GM21515 (cell line): Measurements from ENCODE around the gene AGPS.
"Not testable (repeated sequence)": the region's sequence is repeated elsewhere in the genome, so short reads cannot be mapped to it uniquely, and the experiment has no call there.

ENCODE experiments used
- ATAC-seq: cut with Tn5 transposase; IDR thresholded peaks from one replicate; pipeline ENCODE4 v1.9.1; 2021; ENCODE audit not compliant: unreplicated experiment

The AGPS gene

DNA sequence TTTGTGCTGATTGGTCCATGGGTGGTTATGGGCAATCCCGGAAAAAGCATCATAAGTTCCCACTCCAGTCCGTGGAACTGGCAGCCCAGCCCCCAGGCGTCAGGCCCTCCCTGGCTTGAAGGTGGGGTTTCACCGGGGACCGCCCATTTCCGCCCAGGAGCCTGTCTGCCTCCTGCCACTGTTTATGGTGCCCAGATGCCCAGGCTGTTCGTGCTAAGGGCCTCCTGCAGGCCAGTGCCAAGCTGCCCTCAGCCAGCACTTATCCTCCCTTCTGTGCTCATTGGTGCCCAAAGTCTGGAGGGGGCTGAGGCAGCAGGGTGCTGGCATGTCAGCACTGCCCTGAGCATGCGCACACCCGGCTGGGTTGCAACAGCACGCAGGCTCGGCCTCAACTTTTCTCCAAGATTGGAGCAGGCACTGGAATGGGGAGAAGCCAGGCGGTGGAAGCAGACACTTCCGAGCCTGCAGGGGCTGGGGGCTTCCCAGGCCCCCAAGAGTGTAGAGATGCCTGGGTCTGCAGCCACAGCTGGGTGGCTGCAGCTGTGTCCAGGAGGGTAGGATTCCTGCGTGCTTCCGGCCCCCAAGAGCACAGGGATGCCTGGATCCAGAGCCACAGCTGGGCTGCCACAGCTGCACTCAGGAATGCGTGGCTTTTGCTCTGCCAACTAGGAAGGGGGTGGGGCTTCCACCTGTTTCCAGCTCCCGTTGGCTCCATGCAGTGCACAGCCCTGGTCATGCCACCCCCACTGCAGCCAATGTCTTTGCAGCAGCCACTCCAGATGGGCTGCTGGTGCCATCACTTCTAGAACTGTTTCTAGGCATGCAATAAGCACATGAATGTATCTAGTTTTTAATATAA lies 74.0 kb downstream of the AGPS start:
- no peak for ATAC-seq

GRCh38 chr2:177467646-177468045 lies 75.1 kb downstream of the AGPS start:
- no peak for ATAC-seq

DNA sequence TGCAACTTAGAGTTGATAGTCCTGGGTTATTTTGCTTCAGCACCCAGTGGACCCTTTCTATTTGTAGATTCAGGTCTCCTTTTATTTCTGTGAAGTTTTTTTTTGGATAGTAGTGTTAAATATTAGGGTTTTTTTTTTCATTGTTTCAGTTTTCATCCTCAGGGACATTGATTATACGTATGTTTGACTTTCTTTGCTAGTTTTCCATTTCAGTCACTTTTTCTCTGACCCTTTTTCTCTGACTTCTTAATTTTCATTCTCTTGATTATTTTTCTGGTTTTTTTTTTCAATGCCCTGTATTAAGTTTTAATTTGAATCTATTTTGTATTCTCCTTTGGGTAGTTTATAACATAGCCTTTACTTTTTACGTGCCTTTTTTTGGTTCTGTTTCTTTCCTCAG lies 79.4 kb downstream of the AGPS start:
- ATAC-seq: no peak

GRCh38 chr2:177474301-177474700 lies 81.7 kb downstream of the AGPS start:
- ATAC-seq: no peak

GRCh38 chr2:177474998-177475397 lies 82.4 kb downstream of the AGPS start:
- no peak for ATAC-seq

DNA sequence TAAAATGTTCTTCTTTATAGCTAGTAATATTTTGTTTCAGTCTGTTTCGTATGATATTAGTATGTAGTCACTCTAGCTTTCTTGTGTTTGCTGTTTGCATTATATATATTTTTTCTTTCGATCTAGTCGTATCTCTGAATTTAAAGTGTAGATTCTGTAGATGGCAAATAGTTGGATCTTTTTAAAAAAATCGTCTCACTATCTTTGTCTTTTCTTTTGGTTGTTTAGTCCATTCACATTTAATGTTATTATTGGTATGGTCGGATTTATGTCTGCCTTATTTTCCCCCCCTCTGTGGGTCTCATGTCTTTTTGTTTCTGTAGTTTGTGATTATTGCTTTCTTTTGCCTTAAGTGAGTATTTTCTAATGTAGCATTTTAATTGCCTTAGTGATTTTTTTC lies 84.3 kb downstream of the AGPS start:
- no peak for ATAC-seq

DNA sequence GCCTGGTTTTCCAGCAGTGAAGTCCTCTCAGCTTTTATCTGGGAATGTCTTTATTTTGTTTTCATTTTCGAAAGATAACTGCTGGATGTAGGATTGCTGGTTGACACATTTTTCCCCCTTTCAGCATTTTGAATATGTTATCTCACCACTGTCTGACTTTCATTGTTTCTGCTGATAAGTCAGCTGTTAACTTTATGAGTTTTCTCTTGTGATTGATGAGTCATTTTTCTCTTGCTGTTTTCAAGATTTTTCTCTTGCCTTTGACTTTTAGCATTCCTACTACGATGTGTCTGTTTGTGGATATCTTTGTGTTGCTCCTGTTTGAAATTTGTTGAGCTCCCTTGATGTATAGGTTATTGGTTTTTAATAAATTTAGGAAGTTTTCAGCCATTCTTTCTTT lies 85.5 kb downstream of the AGPS start:
- ATAC-seq: no peak

- ATAC-seq: no peak
Measured at GRCh38 chr2:177478907-177479306, 86.3 kb downstream of the AGPS start.

GRCh38 chr2:177482195-177482594 lies 89.6 kb downstream of the AGPS start:
- ATAC-seq: no peak

DNA sequence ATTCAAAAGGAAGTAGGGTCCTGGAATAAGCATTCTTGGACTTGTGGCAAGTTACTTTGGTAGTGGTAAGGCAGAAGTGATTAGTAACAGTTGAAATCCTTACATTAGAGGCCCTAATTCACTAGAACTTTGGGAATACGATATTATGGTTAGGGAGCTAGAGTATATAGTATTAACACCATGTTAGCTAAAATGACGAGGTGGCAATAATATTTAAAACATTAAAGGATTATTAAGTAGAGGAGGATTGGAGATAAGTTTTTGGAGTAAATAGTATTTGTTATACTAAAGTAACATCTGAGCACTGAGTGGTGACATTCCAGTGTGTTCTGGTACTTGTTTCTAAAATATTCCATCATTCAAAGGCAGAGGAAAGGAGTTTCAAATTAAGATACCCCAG lies 91.0 kb downstream of the AGPS start:
- no peak for ATAC-seq

DNA sequence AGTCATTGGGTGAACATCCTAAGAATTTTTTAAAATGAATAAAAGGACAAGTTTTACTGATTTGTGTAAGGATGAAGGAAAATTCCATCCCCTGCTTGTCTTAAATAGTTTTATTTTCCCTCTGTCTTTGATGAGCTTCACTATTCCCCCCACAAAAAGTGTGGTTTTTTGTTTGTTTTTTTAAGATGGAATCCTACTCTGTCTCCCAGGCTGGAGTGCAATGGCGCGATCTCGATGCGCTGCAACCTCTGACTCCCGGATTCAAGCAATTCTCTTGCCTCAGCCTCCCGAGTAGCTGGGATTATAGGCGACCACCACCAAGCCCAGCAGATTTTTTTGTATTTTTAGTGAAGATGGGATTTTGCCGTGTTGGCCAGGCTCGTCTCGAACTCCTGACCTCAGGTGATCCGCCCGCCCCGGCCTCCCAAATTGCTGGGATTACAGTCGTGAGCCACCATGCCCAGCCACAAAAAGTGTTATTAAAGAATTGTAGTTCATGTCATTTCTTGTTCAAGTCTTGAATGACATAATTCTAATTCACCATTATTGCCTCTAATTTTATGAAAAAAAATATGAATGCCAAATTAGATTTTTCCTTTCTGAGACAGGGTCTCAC lies 91.7 kb downstream of the AGPS start:
- no peak for ATAC-seq

GRCh38 chr2:177485657-177486056 lies 93.1 kb downstream of the AGPS start:
- ATAC-seq: not testable (repeated sequence)

DNA sequence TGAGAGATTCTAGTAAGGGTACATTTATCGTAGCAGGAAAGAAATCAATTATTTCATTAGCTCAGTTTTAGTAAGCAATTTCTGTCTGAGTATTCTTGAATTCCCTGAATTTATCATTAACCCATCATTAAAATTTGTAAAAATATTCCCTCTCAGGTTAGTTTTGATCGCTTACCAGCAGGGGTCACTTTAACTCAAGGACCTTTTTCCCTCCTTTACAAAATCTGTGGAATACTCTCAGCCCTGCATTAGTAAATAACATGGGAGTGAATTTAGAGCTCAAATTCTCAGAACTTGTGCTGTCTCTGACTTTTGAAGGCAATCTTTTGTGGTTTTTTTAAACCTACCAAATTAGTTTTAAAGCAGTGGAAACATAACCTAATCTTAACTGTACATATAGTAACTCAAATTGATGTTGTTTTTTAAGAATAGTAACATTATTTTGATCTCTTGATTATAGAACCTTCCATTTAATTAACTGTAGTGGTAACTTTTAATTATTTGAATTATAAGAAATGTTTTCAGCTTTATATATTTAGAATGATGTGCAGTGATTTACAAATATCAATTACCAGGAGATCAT lies 97.2 kb downstream of the AGPS start:
- no peak for ATAC-seq

GRCh38 chr2:177495945-177496344 lies 103.4 kb downstream of the AGPS start:
- ATAC-seq: no peak

- no peak for ATAC-seq
Measured at GRCh38 chr2:177496921-177497320, 104.3 kb downstream of the AGPS start.

DNA sequence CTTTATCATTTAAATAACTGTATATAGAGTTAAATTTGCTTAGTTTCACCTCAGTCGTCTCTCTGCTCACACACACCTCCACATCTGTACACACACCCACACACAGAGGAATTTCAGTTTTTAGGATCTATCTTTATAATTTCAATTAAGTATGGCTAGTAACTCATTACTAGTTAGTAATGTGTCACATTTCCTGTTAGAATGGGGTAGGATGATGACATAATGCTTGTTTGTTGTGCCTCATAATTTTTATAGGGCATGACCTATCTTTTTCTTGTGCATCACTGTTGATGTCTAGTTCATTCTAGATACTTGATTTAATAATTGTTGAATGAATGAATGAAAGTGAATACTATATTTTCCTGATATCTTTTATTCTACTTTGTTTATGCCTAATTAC lies 108.6 kb downstream of the AGPS start:
- no peak for ATAC-seq

GRCh38 chr2:177506505-177506904 lies 113.9 kb downstream of the AGPS start:
- no peak for ATAC-seq

DNA sequence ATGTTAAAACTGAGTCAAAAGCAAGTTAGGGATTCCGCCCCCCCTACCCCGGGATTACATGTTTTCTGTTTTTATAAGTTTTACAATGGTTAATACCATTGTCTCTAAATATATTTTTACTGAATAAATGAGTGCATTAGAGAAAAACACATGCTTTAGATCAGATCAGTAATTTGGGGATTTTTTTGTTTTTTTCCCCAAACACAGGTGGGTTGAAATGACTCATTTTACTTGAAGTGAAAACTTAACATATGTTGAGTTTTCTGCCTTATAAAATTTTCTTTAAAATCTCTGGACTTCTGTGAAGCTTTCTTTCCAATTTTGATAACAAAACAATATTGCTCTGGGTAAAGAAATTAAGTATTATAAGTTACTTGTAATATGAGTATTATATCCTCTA lies 114.4 kb downstream of the AGPS start:
- ATAC-seq: no peak

DNA sequence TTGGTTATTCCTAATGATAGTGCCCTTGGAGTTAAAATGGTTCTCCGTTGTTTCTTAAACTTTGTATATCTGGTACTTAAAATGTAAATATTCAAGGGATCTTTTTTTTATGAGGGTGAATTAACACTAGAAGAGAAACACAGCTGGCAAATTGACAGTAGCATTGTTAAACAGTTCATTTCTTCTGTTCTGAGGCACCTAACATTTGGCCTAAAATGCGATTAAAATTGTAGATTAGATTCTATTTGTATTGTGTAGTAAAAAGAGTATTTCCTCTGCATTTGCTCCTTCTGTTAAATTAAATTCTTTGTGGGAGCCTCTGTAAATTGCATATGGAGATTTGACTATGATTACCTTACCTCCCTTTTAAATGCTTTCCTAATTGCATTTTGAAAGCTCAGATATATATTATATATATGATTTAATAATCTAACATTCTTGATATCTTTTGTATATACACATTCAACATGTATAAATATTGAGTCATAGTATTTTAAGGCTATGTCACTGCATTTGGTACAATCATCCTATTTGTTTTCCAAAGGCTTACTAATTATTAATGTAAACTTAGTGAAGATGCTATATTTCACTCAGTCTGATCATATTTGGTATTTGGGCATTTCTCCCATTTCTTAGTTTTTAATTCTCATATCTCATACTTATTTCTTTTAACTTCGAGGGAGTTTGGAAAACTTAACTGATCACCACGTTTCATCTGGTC lies 124.4 kb downstream of the AGPS start:
- no peak for ATAC-seq

DNA sequence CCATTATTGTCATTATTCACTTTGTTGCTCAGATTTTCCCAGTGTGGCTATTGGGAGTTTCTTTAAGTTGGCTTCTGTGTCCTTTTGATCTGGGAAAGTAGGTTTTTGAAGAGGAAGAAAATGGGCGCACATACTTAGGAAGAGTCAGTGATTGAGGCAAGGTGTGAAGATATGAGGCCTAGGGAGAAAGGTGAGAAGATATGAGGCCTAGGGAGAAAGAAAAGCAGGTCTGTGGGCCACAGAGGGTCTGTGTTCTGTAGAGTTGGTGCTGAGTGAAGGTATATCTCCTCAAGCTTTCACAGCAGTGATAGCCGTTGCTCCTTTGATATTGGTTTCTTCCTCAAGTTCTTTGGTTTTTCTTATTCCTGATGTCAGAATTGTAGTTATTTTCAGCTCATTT lies 126.2 kb downstream of the AGPS start:
- no peak for ATAC-seq

DNA sequence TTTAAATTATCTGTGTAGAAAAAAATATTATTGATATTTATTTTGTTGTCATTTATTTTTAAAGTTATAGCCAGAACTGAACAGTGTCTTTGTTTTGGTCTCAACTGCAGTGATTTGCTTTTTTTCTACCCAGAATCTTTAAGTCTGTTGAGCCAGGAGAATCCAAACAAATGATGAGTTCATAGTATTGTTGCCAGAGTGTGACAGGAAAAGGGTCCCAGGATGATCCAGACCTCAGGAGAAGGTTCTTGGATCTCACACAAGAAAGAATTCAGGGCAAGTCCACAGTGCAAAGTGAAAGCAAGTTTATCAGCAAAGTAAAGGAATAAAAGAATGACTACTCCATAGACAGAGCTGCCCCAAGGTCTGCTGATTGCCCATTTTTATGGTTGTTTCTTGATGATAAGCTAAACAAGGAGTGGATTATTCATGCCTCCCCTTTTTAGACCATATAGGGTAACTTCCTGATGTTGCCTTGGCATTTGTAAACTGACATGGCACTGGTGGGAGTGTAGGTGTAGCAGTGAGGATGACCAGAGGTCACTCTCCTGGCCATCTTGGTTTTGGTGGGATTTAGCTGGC lies 127.1 kb downstream of the AGPS start:
- no peak for ATAC-seq
